ENCODE data around the gene MYCL. TPM values are rescaled to one million over a fixed set of nuclear protein-coding genes. Genes with fewer than 3 reads are reported as not detected.
A peak's percentile ranks its signal among the peaks of the same experiment; 100 is the strongest.

The MYCL gene
- total and polyA plus RNA-seq, 2 of the 13 experiments (the other 11 are each of a cell fraction or from before 2014, with no cell fraction given): 0.31 to 1.7 TPM

GRCh38 chr1:39915499-39916129 lies 13.9 kb upstream of the MYCL start (continued):
- TF ChIP-seq MYPOP (CRISPR knock-in tag; IDR thresholded peaks at IDR 0.05) (no peak), HNRNPLL (IDR thresholded peaks at IDR 0.05; ENCODE audit: low read depth, low read length, poor library complexity, severe bottlenecking) (no peak), ZC3H4 (CRISPR knock-in tag; IDR thresholded peaks at IDR 0.05; ENCODE audit: borderline replicate concordance) (no peak), ZNF121 (CRISPR knock-in tag; IDR thresholded peaks at IDR 0.05) (no peak), PHF5A (CRISPR knock-in tag; IDR thresholded peaks at IDR 0.05; ENCODE audit: low read depth, unreplicated experiment) (no peak), ZBTB8A (CRISPR knock-in tag; IDR thresholded peaks at IDR 0.05; ENCODE audit: borderline replicate concordance, low read depth) (no peak), PRPF4 (IDR thresholded peaks at IDR 0.05; ENCODE audit: low read depth, low read length, poor library complexity, severe bottlenecking) (no peak), ZNF256 (CRISPR knock-in tag; conservative IDR thresholded peaks at IDR 0.05) (no peak), GLI4 (CRISPR knock-in tag; IDR thresholded peaks at IDR 0.05; ENCODE audit: borderline replicate concordance) (no peak), ZFP37 (CRISPR knock-in tag; IDR thresholded peaks at IDR 0.05; ENCODE audit: borderline replicate concordance) (no peak), NR2F6 (IDR thresholded peaks at IDR 0.05) (peak; percentile 62), NR2F6 (CRISPR knock-in tag; IDR thresholded peaks at IDR 0.05) (peak; percentile 70; the same call in 1 of the 2 replicates), STAT6 (CRISPR knock-in tag; IDR thresholded peaks at IDR 0.05; ENCODE audit: borderline replicate concordance) (no peak), IRF9 (CRISPR knock-in tag; IDR thresholded peaks at IDR 0.05; ENCODE audit: borderline replicate concordance) (no peak), ZNF816 (CRISPR knock-in tag; IDR thresholded peaks at IDR 0.05; ENCODE audit: borderline replicate concordance) (no peak), ZFP36L2 (CRISPR knock-in tag; IDR thresholded peaks at IDR 0.05) (no peak), ZNF567 (CRISPR knock-in tag; IDR thresholded peaks at IDR 0.05; ENCODE audit: borderline replicate concordance) (no peak), RBM39 (IDR thresholded peaks at IDR 0.05; ENCODE audit: low read depth, low read length, poor library complexity, severe bottlenecking) (no peak), ZNF235 (CRISPR knock-in tag; IDR thresholded peaks at IDR 0.05; ENCODE audit: borderline replicate concordance) (no peak), TAF1 (CRISPR knock-in tag; IDR thresholded peaks at IDR 0.05) (no peak), ZFP36L1 (CRISPR knock-in tag; IDR thresholded peaks at IDR 0.05) (no peak), ZNF20 (CRISPR knock-in tag; IDR thresholded peaks at IDR 0.05) (no peak), TEAD3 (CRISPR knock-in tag; optimal IDR thresholded peaks at IDR 0.05; ENCODE audit: borderline replicate concordance) (no peak)
